ENCODE data around the gene LAMC2.

- TF ChIP-seq POLR2A (IDR thresholded peaks at IDR 0.05) = no peak
- no peak for TF ChIP-seq CTCF (IDR thresholded peaks at IDR 0.05)
These were observed 33.5 kb downstream of the LAMC2 start for GRCh38 chr1:183219616-183220009.

Measured in prostate gland (tissue), 2 donors.